GM21515 (cell line): Measurements from ENCODE around the gene DPP7.
"Not testable (repeated sequence)": the region's sequence is repeated elsewhere in the genome, so short reads cannot be mapped to it uniquely, and the experiment has no call there.

Experiments used
- ATAC-seq: cut with Tn5 transposase; IDR thresholded peaks from one replicate; pipeline ENCODE4 v1.9.1; 2021; ENCODE audit not compliant: unreplicated experiment

Gene DPP7

DNA sequence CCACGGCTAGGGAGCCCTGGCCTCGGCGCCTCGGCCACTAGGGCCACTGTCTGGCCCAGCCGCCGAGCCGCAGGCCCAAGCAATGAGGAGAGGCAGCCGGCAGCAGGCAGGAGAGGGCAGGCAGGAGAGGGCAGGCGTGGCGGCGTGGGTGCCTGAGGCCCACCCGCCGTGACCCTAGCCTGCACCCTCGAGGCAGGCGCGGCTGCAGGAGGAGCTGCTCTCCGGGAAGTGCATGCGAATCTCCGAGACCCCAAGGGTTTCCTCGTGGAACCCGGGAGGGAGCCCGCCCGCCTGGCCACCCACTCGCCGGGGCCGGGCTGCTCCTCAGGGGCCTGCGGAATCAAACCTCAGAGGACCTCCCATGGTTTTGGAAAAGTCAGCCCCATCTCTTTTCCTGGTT is 33.7 kb upstream of the DPP7 start:
- no peak for ATAC-seq

GRCh38 chr9:137147793-137148160 is 33.2 kb upstream of the DPP7 start:
- no peak for ATAC-seq

GRCh38 chr9:137147091-137147792 is 32.7 kb upstream of the DPP7 start:
- ATAC-seq = no peak

GRCh38 chr9:137146527-137146918 is 32.0 kb upstream of the DPP7 start:
- ATAC-seq = no peak

- no peak for ATAC-seq
Measured at GRCh38 chr9:137145731-137146526, 31.4 kb upstream of the DPP7 start.

- no peak for ATAC-seq
Measured at GRCh38 chr9:137143459-137143858, 28.9 kb upstream of the DPP7 start.

DNA sequence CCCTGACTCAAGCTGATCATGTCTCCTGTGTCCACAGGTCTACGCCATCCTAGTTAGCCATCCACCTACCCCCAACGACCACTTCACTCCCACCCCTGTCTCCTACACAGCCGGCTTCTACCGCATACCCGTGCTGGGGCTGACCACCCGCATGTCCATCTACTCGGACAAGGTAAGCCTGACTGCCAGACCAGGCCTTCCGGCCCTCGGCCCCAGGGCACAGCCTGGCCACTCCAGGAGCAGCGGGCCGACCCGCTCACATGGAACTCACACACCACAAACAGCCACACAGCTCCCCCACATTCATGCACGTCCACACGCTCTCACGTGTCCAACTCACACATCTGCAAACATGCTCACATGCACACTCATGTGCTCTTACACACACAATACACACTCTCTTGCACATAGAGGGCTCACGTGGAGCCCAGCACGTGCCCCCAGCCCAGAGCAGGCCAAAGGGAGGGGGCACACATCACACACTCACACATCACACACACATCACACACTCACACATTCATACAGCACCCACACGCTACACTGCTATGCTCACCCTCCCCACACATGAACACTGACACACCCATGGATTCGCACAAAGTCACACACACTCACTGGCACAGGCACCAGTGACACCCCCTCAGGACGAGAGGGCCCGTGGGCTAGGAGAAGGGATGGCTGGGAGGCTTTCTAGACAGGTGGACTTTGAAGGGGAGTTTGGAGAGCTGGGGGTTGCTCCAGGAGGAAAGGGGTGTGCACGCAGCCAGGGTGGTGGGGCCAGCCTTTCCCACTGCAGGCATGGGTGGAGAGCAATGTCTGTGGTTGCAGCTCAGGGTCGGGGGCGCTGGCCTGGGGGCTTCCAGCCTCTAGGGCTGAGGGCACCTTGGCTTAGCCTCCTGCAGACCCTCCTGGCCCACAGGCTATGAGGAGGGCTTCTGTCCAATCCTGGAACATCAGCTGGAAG is 27.7 kb upstream of the DPP7 start:
- no peak for ATAC-seq

GRCh38 chr9:137141050-137141810 is 26.7 kb upstream of the DPP7 start:
- no peak for ATAC-seq

DNA sequence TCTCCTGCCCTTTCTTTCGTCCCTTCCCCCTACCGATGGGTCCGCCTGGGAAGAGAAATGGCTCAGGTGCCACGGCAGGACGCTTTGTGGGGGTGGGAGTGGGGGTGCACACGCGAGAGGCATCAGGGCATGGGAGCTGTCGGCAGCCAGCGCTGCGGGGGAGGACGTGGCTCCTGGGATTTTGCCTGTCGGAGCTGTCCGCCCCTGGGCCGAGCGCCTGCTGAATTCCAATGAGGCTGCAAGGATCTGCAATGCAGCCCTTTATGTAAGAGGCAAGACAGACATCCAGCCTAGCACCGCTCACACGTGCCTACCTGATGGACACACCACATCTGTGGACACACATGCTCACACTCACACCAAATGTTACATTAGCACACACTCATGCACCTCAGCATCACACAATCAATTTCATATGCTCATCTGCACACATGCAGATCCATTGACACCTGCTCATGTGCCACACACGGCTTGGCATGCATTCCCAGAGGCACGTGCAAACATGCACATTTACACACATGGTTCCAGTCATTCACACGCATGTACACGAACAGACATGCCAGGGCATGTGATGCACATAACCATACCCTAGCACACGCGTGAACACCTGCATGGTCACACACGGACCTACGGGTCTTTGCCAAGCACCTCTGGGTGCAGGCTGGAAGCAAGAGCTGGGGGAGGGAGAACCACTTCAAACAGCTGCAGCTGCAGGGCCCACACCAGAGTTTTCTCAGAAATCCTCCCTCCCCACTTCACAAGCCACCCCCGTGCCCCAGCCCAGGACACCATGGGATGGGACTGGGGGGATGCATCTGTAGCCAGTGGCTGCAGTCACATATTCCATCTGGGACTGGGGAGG is 25.8 kb upstream of the DPP7 start:
- ATAC-seq = no peak

- no peak for ATAC-seq
Measured at GRCh38 chr9:137139468-137140150, 25.1 kb upstream of the DPP7 start.

GRCh38 chr9:137138722-137139467 is 24.4 kb upstream of the DPP7 start, which contains the start of gene GRIN1:
Gene GRIN1, plus strand, starts transcription at chr9:137139154. Its CDS starts 333 bp downstream, at chr9:137139487.
- ATAC-seq = no peak

GRCh38 chr9:137138058-137138721 is 23.7 kb upstream of the DPP7 start:
- no peak for ATAC-seq

- ATAC-seq = no peak
Measured at GRCh38 chr9:137136881-137137607, 22.5 kb upstream of the DPP7 start.

DNA sequence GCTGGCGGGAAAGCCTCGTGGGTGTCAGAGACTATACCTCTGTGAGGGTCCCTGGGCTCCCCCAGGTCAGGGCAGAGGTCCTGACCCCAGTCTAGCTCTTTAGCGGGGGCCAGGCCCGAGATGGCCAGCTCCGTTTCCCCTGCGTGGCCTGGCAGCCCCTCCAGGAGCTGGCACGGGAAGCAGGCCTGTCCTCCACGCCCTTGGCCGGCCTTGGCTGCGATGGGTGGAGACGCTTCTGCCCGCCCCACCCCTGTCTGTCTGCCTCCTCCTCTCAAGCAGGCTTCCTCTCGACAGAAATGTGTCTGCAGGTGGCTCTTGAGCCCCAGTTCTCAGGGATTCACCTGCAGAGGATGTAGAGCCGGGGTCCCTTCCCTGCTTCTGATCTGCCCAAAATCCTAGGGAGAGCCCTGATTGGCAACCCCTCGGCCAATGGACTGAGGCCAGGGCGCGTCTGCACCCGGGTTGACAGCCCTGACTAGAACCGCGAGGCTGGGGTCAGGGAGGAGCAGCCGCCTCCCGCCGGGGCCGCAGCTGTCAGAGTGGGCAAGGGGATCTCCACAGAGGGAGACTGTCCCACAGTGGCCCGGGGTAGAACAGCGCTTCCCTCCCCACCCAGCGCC is 21.8 kb upstream of the DPP7 start:
- ATAC-seq = no peak

DNA sequence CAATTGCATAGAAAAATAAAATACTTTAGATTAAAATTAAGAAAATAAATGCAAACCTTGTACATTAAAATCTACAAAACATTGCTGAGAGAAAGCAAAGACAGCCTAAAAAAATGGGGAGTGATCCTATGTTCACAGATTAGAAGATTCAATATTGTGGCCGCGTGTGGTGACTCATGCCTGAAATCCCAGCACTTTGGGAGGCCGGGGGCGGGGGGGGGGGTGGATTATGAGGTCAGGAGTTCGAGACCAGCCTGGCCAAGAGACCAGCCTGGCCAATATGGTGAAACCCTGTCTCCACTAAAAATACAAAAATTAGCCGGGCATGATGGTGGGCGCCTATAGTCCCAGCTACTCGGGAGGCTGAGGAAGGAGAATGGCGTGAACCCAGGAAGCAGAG is 20.6 kb upstream of the DPP7 start:
- ATAC-seq = not testable (repeated sequence)

DNA sequence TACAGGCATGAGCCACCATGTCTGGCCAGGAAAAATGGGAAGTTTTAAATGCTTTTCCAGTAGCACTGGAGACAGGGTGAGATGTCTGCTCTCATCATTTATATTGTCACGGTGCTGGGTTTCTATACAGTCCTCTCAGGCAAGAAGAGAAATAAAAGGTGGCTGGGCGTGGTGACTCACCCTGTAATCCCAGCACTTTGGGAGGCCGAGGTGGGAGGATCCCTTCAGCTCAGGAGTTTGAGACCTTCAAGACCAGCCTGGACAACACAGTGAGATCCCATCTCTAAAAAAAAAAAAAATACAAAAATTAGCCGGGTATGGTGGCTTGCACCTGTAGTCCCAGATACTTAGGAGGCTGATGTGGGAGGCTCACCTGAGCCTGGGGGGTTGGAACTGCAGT is 19.7 kb upstream of the DPP7 start:
- ATAC-seq = no peak
